ENCODE data around the gene ABLIM3.

ABLIM3 gene

GRCh38 chr5:149303210-149303609, 161.9 kb downstream of the ABLIM3 start:
- H3F3A ChIP-seq (ENCODE audit: low read depth) = no peaks in the 10 kb centered on the region
- peaks cover 8% of the 10 kb centered on the region for H3K4me1 ChIP-seq (ENCODE audit: insufficient read depth, low read length, poor library complexity, severe bottlenecking)
- H3K9me3 ChIP-seq (ENCODE audit: insufficient read depth, low read depth, low read length) = no peaks in the 10 kb centered on the region
- no peaks in the 10 kb centered on the region for H3K27me3 ChIP-seq (ENCODE audit: insufficient read depth, low read length, poor library complexity, severe bottlenecking)
- no peak overlapping the region for H3K9ac ChIP-seq (ENCODE audit: low read depth, low read length, poor library complexity, severe bottlenecking)
- H3K79me2 ChIP-seq (ENCODE audit: insufficient read depth, low read length) = no peaks in the 10 kb centered on the region
- no peaks in the 10 kb centered on the region for H3K36me3 ChIP-seq (ENCODE audit: insufficient read depth, low read length)
- no peaks in the 10 kb centered on the region for H3K9me2 ChIP-seq (replicated peaks; ENCODE audit: low read depth, low read length)
- no peak for TF ChIP-seq EZH2phosphoT487 (IDR thresholded peaks at IDR 0.05; ENCODE audit: borderline replicate concordance)
- TF ChIP-seq CTCF (conservative IDR thresholded peaks at IDR 0.05; ENCODE audit: low read length) = no peak
- no peak overlapping the region for H3K4me2 ChIP-seq (ENCODE audit: low read depth, low read length, poor library complexity, severe bottlenecking)
- H4K20me1 ChIP-seq (ENCODE audit: insufficient read depth, low read length, poor library complexity, severe bottlenecking) = no peaks in the 10 kb centered on the region
- no peak overlapping the region for H3K4me3 ChIP-seq (ENCODE audit: low read length, poor library complexity, severe bottlenecking)
- H2AFZ ChIP-seq (ENCODE audit: low read length) = no peak overlapping the region

- no peaks in the 10 kb centered on the region for H3K36me3 ChIP-seq (ENCODE audit: insufficient read depth, low read length)
- no peak overlapping the region for H3K9ac ChIP-seq (ENCODE audit: low read depth, low read length, poor library complexity, severe bottlenecking)
- H2AFZ ChIP-seq (ENCODE audit: low read length) = no peak overlapping the region
- H4K20me1 ChIP-seq (ENCODE audit: insufficient read depth, low read length, poor library complexity, severe bottlenecking) = no peaks in the 10 kb centered on the region
- no peaks in the 10 kb centered on the region for H3K9me3 ChIP-seq (ENCODE audit: insufficient read depth, low read depth, low read length)
- H3K4me2 ChIP-seq (ENCODE audit: low read depth, low read length, poor library complexity, severe bottlenecking) = no peak overlapping the region
- TF ChIP-seq EZH2phosphoT487 (IDR thresholded peaks at IDR 0.05; ENCODE audit: borderline replicate concordance) (no peak), CTCF (conservative IDR thresholded peaks at IDR 0.05; ENCODE audit: low read length) (no peak)
- H3K9me2 ChIP-seq (replicated peaks; ENCODE audit: low read depth, low read length) = no peaks in the 10 kb centered on the region
- no peaks in the 10 kb centered on the region for H3F3A ChIP-seq (ENCODE audit: low read depth)
- H3K4me3 ChIP-seq (ENCODE audit: low read length, poor library complexity, severe bottlenecking) = no peak overlapping the region
- no peaks in the 10 kb centered on the region for H3K27me3 ChIP-seq (ENCODE audit: insufficient read depth, low read length, poor library complexity, severe bottlenecking)
- H3K4me1 ChIP-seq (ENCODE audit: insufficient read depth, low read length, poor library complexity, severe bottlenecking) = peaks cover 3% of the 10 kb centered on the region
- H3K79me2 ChIP-seq (ENCODE audit: insufficient read depth, low read length) = no peaks in the 10 kb centered on the region
Measured at GRCh38 chr5:149304195-149305078, 163.1 kb downstream of the ABLIM3 start.

GRCh38 chr5:149309354-149309753, 168.1 kb downstream of the ABLIM3 start:
- TF ChIP-seq CTCF (conservative IDR thresholded peaks at IDR 0.05; ENCODE audit: low read length) = no peak
- no peak for TF ChIP-seq EZH2phosphoT487 (IDR thresholded peaks at IDR 0.05; ENCODE audit: borderline replicate concordance)
- no peaks in the 10 kb centered on the region for H3F3A ChIP-seq (ENCODE audit: low read depth)
- H3K79me2 ChIP-seq (ENCODE audit: insufficient read depth, low read length) = no peaks in the 10 kb centered on the region
- no peak overlapping the region for H2AFZ ChIP-seq (ENCODE audit: low read length)
- no peaks in the 10 kb centered on the region for H3K9me3 ChIP-seq (ENCODE audit: insufficient read depth, low read depth, low read length)
- H3K36me3 ChIP-seq (ENCODE audit: insufficient read depth, low read length) = no peaks in the 10 kb centered on the region
- H3K27me3 ChIP-seq (ENCODE audit: insufficient read depth, low read length, poor library complexity, severe bottlenecking) = no peaks in the 10 kb centered on the region
- H3K9me2 ChIP-seq (replicated peaks; ENCODE audit: low read depth, low read length) = no peaks in the 10 kb centered on the region
- no peak overlapping the region for H3K9ac ChIP-seq (ENCODE audit: low read depth, low read length, poor library complexity, severe bottlenecking)
- H3K4me1 ChIP-seq (ENCODE audit: insufficient read depth, low read length, poor library complexity, severe bottlenecking) = peaks cover 14% of the 10 kb centered on the region
- H3K4me2 ChIP-seq (ENCODE audit: low read depth, low read length, poor library complexity, severe bottlenecking) = no peak overlapping the region
- no peak overlapping the region for H3K4me3 ChIP-seq (ENCODE audit: low read length, poor library complexity, severe bottlenecking)
- no peaks in the 10 kb centered on the region for H4K20me1 ChIP-seq (ENCODE audit: insufficient read depth, low read length, poor library complexity, severe bottlenecking)
